Activated CD4-positive, alpha-beta T cell treated with anti-CD3 and anti-CD28 coated beads, Interleukin-2, amount 10 ng/mL, durations not matched to agents 7 days and 5 days (primary cell): ENCODE data around the gene EXOC3L2. TPM values are rescaled to one million over a fixed set of nuclear protein-coding genes. Genes with fewer than 3 reads are reported as not detected.
"Not testable (repeated sequence)": the region's sequence is repeated elsewhere in the genome, so short reads cannot be mapped to it uniquely, and the experiment has no call there.

Experiments
- CTCF ChIA-PET: fragments of 350-600 bp; sonication (Branson Sonifier 250); formaldehyde crosslinking; loops from one replicate; lab custom pipeline; 2021; ENCODE audit warnings: antibody characterized with exemption; lab: Charles Lee
- POLR2A ChIA-PET: fragments of 350-600 bp; sonication (Branson Sonifier 250); formaldehyde crosslinking; loops from one replicate; lab custom pipeline; 2021; ENCODE audit warnings: antibody characterized with exemption; lab: Charles Lee
- DNase-seq: peaks from one replicate; pipeline ENCODE4 v3.0.0-alpha.2; 2020
- H3K27ac Mint-ChIP-seq: one replicate; pipeline ENCODE4 v1.8.0; 2021; ENCODE audit warnings: mild to moderate bottlenecking, moderate library complexity, mixed read lengths
- H3K27me3 Mint-ChIP-seq: one replicate; pipeline ENCODE4 v1.8.0; 2021; ENCODE audit warnings: mixed read lengths
- H3K36me3 Mint-ChIP-seq: one replicate; pipeline ENCODE4 v1.8.0; 2021; ENCODE audit warnings: low read depth, mixed read lengths
- H3K4me1 Mint-ChIP-seq: one replicate; pipeline ENCODE4 v1.8.0; 2021; ENCODE audit warnings: mixed read lengths
- H3K4me3 Mint-ChIP-seq: one replicate; pipeline ENCODE4 v1.8.0; 2021; ENCODE audit warnings: mild to moderate bottlenecking, moderate library complexity, mixed read lengths
- H3K9me3 Mint-ChIP-seq: one replicate; pipeline ENCODE4 v1.8.0; 2021; ENCODE audit warnings: mixed read lengths
- total RNA-seq, 2 experiments: library from RNA; stranded (reverse); gene quantifications; one replicate each; pipeline ENCODE4 v1.2.3, GENCODE V29; 2021

Gene EXOC3L2
- total RNA-seq, 2 experiments from 2014 or later: not detected

DNA sequence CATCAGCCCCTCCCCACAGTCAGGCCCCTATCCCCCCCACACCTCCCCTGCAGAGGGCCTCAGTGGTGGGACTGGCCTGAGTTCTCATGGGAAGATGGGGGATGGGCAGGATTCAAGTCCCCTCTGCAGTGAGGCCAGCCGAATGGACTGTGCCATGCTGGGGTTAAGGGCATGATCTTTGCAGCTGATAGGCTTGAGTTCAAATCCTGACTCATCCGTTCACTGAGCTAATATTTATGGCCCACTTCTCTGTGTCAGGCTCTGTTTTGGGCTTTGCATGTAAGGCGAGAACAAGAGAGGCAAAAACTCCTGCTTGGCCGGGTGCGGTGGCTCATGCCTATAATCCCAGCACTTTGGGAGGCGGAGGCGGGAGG is 26.5 kb upstream of the EXOC3L2 start:
- Mint-ChIP-seq H3K4me1 (no peaks in the 10 kb centered on the region), H3K4me3 (no peak overlapping the region), H3K9me3 (no peaks in the 10 kb centered on the region), H3K27ac (no peak overlapping the region), H3K27me3 (no peaks in the 10 kb centered on the region), H3K36me3 (peaks cover 3% of the 10 kb centered on the region)
- no peak for DNase-seq
- CTCF ChIA-PET: no interaction called here
- POLR2A ChIA-PET: no interaction called here

DNA sequence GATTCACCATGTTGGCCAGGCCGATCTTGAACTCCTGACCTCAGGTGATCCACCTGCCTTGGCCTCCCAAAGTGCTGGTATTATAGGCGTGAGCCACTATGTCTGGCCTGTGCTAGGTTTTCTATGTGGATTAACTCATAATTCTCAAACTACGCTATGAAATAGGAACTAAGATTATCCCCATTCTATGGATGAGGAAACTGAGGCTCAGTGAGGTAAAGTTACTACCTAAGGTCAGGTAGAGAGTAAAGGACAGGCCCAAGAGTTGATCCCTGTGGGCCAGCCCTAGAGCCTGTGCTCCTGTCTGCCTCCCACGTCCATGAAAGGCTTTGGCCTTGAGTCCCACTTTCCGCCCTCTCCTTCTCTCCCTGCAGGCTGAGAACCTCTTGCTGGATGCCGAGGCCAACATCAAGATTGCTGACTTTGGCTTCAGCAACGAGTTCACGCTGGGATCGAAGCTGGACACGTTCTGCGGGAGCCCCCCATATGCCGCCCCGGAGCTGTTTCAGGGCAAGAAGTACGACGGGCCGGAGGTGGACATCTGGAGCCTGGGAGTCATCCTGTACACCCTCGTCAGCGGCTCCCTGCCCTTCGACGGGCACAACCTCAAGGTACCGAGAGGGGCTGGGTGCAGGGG is 26.0 kb upstream of the EXOC3L2 start:
- no peak for DNase-seq

DNA sequence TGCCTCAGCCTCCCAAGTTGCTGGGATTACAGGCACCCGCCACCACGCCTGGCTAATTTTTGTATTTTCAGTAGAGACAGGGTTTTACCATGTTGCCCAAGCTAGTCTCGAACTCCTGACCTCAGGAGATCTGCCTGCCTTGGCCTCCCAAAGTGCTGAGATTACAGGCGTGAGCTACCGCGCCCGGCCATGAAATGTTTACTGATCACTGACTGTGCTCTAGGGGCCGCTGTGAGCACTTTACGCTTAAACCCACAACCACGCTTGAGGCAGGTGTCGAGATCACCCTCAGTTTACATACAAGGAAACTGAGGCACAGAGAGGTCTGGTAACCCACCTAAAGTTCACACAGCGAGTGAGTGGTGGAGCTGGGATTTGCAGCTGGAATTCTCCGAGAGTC is 24.7 kb upstream of the EXOC3L2 start:
- H3K4me3 Mint-ChIP-seq, H3K4me1 Mint-ChIP-seq, H3K9me3 Mint-ChIP-seq, H3K27me3 Mint-ChIP-seq, POLR2A ChIA-PET, H3K36me3 Mint-ChIP-seq, H3K27ac Mint-ChIP-seq, DNase-seq: not testable (repeated sequence)
- CTCF ChIA-PET: interaction anchor here (0.7 kb wide), 1 partner anchor 92 kb away, joined by 4 read pairs; the partner anchor contains the start of genes BLOC1S3 and TRAPPC6A

More for the DNA sequence above, 26.0 kb upstream of the EXOC3L2 start:
- Mint-ChIP-seq H3K9me3 (no peaks in the 10 kb centered on the region), H3K27ac (no peak overlapping the region), H3K27me3 (no peaks in the 10 kb centered on the region), H3K4me1 (no peaks in the 10 kb centered on the region), H3K4me3 (no peak overlapping the region), H3K36me3 (peaks cover 3% of the 10 kb centered on the region)
- ChIA-PET POLR2A (no interaction called here), CTCF (interaction anchor here (0.5 kb wide), 1 partner anchor 156 kb away, joined by 3 read pairs; no protein-coding TSS in a partner anchor)

DNA sequence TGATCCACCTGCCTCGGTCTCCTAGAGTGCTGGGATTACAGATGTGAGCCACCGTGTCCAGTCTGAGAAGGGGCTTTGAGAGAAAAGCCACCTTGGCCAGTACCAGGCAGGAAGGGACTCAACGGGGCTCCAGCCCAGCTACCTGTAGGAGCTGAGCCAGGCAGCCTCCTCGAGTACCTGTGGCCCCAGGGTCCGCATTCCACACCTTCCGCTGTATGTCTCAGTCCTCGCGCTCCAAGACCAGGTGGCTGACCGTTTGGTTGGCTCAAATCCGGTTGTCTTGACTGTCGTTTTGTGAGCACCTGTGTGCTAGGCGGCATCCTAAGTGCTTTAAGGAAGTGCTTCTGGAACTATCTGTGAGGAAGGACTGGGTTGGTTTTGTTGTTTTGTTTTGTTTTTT is 22.1 kb upstream of the EXOC3L2 start:
- H3K4me3 Mint-ChIP-seq: no peak overlapping the region
- DNase-seq: no peak
- peaks cover 3% of the 10 kb centered on the region for H3K36me3 Mint-ChIP-seq
- no peaks in the 10 kb centered on the region for H3K4me1 Mint-ChIP-seq
- POLR2A ChIA-PET: no interaction called here
- CTCF ChIA-PET: no interaction called here
- H3K27ac Mint-ChIP-seq: no peak overlapping the region
- H3K9me3 Mint-ChIP-seq: no peaks in the 10 kb centered on the region
- no peaks in the 10 kb centered on the region for H3K27me3 Mint-ChIP-seq

DNA sequence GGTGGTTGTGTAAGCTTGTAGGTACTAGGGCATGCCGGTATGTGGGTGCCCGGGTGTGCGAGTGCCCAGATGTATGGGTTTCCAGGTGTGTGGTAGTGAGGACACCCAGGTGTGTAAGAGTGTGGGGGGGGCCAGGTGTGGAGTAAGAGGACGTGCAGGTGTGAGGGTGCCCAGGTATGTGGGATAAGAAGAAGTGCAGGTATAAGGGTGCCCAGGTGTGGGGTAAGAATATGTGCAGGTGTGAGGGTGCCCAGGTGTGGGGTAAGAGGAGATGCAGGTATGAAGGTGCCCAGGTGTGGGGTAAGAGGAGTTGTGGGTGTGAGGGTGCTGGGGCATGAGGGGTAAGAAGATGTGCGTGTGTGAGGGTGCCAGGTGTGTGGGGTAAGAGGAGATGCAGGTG is 20.2 kb upstream of the EXOC3L2 start:
- Mint-ChIP-seq H3K9me3 (no peaks in the 10 kb centered on the region), H3K4me1 (no peaks in the 10 kb centered on the region), H3K27ac (no peak overlapping the region), H3K27me3 (no peaks in the 10 kb centered on the region), H3K36me3 (no peaks in the 10 kb centered on the region), H3K4me3 (no peak overlapping the region)
- POLR2A ChIA-PET: no interaction called here
- CTCF ChIA-PET: no interaction called here
- DNase-seq: no peak

DNA sequence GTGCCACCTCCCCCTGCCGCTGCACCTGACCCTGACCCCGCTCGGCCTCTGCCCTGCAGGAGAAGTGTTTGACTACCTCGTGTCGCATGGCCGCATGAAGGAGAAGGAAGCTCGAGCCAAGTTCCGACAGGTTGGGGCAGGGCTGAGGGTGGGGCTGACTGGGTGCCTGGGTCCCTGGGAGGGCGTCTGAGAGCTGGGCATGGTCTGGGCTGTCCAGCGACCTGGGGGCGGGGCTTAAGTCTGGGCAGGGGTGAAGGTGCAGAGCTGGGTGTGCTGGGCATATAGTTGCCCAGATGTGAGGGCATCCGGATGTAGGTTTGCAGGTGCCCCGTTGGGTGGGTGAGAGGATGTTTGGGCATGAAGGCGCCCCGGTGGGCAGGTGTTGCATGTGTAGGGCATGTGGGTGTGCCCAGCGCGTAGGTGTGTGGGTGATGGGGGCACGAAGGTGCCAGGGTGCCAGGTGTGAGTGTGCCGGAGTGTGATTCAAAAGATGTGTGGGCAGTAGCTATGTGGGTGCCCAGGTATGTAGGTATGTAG is 19.6 kb upstream of the EXOC3L2 start:
- ChIA-PET POLR2A (no interaction called here), CTCF (interaction anchor here (1.7 kb wide), 1 partner anchor 11 kb away, joined by 3 read pairs; no protein-coding TSS in a partner anchor)
- Mint-ChIP-seq H3K27ac (no peak overlapping the region), H3K27me3 (no peaks in the 10 kb centered on the region), H3K4me1 (no peaks in the 10 kb centered on the region), H3K4me3 (no peak overlapping the region), H3K9me3 (no peaks in the 10 kb centered on the region), H3K36me3 (no peaks in the 10 kb centered on the region)
- DNase-seq: no peak

DNA sequence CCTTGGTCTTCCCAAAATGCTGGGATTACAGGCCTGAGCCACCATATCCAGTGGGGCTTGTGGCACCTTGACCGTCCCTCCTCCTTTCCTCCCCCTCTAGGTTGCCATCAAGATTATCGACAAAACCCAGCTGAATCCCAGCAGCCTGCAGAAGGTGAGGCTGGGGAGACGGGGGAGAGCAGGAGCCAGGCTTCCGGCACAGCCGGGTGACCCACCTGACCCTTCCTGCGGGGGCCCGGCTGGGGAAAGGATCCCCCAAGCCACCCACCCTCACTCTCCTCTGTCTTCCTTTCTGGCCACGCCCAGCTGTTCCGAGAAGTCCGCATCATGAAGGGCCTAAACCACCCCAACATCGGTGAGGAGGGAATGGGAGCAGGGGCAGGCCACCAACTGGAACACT is 17.8 kb upstream of the EXOC3L2 start:
- Mint-ChIP-seq H3K4me3 (no peak overlapping the region), H3K27ac (no peak overlapping the region), H3K4me1 (no peaks in the 10 kb centered on the region), H3K9me3 (no peaks in the 10 kb centered on the region), H3K36me3 (no peaks in the 10 kb centered on the region), H3K27me3 (no peaks in the 10 kb centered on the region)
- no peak for DNase-seq
- POLR2A ChIA-PET: no interaction called here
- CTCF ChIA-PET: interaction anchor here (1.3 to 1.7 kb wide), 2 partner anchors 10 to 13 kb away, joined by 3 read pairs; no protein-coding TSS in a partner anchor

DNA sequence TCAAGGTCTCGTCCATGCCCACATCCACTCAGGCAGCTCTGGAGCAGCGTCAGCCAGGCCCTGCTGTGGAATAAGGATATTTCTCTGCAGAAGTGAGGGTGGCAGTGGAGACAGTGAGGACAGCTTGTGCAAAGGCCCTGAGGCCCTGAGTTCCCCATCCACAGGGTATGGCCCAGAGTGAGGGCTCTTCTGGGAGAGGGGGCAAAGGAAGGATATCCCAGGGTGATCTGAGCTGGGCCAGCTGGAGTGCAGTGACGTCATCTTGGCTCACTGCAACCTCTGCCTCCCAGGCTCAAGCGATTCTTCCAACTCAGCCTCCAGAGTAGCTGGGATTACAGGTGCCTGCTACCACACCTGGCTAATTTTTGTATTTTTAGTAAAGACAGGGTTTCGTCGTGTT is 17.4 kb upstream of the EXOC3L2 start:
- no peaks in the 10 kb centered on the region for H3K9me3 Mint-ChIP-seq
- no peak overlapping the region for H3K27ac Mint-ChIP-seq
- DNase-seq: no peak
- no peaks in the 10 kb centered on the region for H3K36me3 Mint-ChIP-seq
- ChIA-PET CTCF (interaction anchor here (0.6 to 1.3 kb wide), 2 partner anchors 13 to 21 kb away, joined by 3 read pairs; no protein-coding TSS in a partner anchor), POLR2A (no interaction called here)
- H3K4me3 Mint-ChIP-seq: no peak overlapping the region
- H3K4me1 Mint-ChIP-seq: no peaks in the 10 kb centered on the region
- H3K27me3 Mint-ChIP-seq: no peaks in the 10 kb centered on the region

DNA sequence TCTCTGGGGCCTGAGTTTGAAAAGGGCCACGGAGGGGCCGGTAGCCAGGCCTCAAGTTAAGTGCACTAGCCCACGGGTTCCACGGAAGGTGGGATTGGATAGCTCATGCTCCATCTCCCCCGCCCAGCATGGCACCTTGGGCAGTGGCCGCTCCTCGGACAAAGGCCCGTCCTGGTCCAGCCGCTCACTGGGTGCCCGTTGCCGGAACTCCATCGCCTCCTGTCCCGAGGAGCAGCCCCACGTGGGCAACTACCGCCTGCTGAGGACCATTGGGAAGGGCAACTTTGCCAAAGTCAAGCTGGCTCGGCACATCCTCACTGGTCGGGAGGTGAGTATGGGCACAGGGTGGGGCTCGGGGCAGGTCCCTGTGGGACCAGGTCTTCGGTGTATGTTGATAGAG is 13.7 kb upstream of the EXOC3L2 start:
- no peaks in the 10 kb centered on the region for H3K9me3 Mint-ChIP-seq
- POLR2A ChIA-PET: no interaction called here
- no peaks in the 10 kb centered on the region for H3K27me3 Mint-ChIP-seq

DNA sequence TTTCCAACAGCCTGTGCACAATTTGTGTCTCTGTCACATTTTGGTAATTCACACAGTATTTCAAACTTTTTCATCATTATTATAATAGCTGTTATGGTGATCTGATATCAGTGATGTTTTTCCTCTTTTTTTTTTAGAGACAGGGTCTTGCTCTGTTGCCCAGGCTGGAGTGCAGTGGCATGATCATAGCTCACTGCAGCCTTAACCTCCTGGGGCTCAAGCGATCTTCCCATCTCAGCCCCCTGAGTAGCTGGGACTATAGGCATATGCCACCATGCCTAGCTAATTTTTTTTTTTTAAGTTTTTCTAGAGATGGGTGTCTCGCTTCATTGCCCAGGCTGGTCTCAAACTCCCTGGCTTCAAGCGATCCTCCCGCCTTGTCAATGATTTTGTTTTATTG is 11.6 kb upstream of the EXOC3L2 start:
- Mint-ChIP-seq H3K4me1 (peaks cover 23% of the 10 kb centered on the region), H3K9me3 (no peaks in the 10 kb centered on the region), H3K4me3 (no peak overlapping the region), H3K27me3 (no peaks in the 10 kb centered on the region), H3K36me3 (no peaks in the 10 kb centered on the region), H3K27ac (no peak overlapping the region)
- DNase-seq: no peak
- POLR2A ChIA-PET: no interaction called here
- CTCF ChIA-PET: interaction anchor here (1.2 kb wide), 1 partner anchor 16 kb away, joined by 4 read pairs; no protein-coding TSS in a partner anchor

More for the DNA sequence above, 13.7 kb upstream of the EXOC3L2 start:
- no peak overlapping the region for H3K4me3 Mint-ChIP-seq
- CTCF ChIA-PET: interaction anchor here (1.2 kb wide), 1 partner anchor 23 kb away, joined by 3 read pairs; no protein-coding TSS in a partner anchor
- no peak overlapping the region for H3K27ac Mint-ChIP-seq
- H3K4me1 Mint-ChIP-seq: peaks cover 4% of the 10 kb centered on the region
- no peak for DNase-seq
- H3K36me3 Mint-ChIP-seq: no peaks in the 10 kb centered on the region

DNA sequence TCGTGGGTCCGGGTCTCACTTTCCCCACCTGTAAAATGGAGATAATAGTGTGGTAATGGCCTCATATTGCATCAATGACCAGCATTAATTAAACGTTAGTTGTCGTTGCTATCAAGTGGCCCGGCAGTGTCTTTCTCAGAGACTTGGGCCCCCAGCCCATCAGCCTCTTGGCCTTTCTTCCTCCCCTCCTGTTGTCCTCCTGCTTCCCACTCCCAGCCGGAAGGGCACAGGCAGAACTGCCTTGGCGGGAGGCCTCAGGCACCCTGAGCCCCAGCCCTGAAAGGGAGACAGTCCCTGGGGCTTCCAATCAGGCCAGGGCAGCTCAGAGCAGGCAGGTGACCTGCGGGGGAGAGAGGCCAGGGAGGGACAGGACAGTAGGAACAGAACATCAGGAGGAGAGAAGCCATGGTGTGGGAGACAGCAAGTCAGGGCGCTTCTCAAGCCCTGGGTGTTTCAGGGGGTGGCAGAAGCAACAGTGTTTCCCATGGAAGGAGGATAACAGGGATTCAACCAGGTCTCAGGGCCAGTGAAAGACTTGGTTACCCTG is 10.5 kb upstream of the EXOC3L2 start:
- Mint-ChIP-seq H3K4me3 (no peak overlapping the region), H3K4me1 (peaks cover 25% of the 10 kb centered on the region), H3K27ac (no peak overlapping the region), H3K9me3 (no peaks in the 10 kb centered on the region), H3K36me3 (no peaks in the 10 kb centered on the region), H3K27me3 (peaks cover 1% of the 10 kb centered on the region)
- POLR2A ChIA-PET: no interaction called here
- CTCF ChIA-PET: no interaction called here
- no peak for DNase-seq

DNA sequence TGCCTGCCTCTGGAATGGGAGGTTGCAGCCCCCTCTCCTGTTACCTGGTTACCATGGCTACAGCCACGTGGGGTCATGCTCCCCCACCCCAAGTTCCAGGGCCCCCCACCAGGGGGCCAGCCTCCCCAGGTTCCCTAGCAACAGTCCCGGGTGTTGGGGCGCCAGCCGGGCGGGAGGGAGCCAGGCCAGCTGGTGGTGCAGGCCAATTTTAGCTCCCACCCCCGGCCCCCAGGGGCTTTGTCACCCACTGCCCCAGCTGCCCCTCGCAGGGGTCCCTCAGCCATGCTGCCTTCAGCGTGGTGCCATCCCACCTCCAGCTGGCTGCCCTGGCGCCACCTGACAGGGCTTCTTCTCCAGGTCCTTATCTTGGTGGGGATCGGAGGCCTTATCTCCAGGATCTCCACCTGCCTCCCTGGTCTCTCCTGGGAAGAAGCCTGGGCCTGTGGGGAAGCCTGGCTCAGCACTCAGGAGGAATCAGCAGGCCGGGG is 8.9 kb upstream of the EXOC3L2 start:
- ChIA-PET CTCF (interaction anchor here (1.2 kb wide), 1 partner anchor 10 kb away, joined by 3 read pairs; no protein-coding TSS in a partner anchor), POLR2A (no interaction called here)
- Mint-ChIP-seq H3K4me1 (peaks cover 30% of the 10 kb centered on the region), H3K36me3 (no peaks in the 10 kb centered on the region), H3K27me3 (peaks cover 2% of the 10 kb centered on the region), H3K4me3 (no peak overlapping the region), H3K27ac (no peak overlapping the region), H3K9me3 (no peaks in the 10 kb centered on the region)
- DNase-seq: peak; percentile 13

DNA sequence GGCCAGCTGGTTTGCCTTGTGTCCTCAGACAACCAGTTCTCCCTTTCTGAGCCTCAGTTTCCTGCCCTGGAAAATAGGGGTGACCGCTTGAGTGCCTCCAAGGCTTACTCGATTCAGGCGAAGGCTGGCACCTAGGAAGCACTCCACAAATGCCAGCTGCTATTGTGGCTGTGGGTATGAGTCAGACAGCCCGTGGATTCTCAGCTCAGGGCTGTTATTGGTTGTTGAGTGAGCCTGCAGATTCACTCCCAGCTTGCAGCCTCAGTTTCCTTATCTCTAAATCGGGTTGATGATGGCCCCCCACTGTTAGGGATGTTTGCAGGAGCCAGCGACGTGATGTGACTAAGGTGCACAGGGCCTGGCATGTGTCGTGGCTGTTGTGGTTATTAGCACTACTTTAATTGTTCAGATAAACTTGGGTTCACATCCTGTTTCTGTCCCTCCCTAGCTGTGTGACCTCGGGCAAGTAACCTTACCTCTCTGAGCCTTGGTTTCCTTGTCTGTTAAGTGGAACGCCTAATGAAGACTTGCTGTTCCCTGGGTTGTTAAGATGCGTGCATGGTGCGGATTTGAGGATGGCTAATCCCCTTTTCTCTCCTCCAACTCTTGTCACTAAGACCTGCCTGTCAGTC is 8.3 kb upstream of the EXOC3L2 start:
- POLR2A ChIA-PET: no interaction called here
- no peak overlapping the region for H3K27ac Mint-ChIP-seq

More for the DNA sequence above, 8.3 kb upstream of the EXOC3L2 start:
- Mint-ChIP-seq H3K27me3 (peaks cover 2% of the 10 kb centered on the region), H3K4me3 (peak overlapping the region; percentile 81), H3K36me3 (no peaks in the 10 kb centered on the region), H3K4me1 (peaks cover 34% of the 10 kb centered on the region), H3K9me3 (no peaks in the 10 kb centered on the region)
- CTCF ChIA-PET: interaction anchor here (1.2 kb wide), 1 partner anchor 10 kb away, joined by 3 read pairs; no protein-coding TSS in a partner anchor
- no peak for DNase-seq
